ENCODE measurements around the gene CLTB. TPM values are rescaled to one million over a fixed set of nuclear protein-coding genes. Genes with fewer than 3 reads are reported as not detected.

CLTB gene
- polyA plus RNA-seq, 1 of the 3 experiments (the other 2 are of a cell fraction): 91.2 TPM

DNA sequence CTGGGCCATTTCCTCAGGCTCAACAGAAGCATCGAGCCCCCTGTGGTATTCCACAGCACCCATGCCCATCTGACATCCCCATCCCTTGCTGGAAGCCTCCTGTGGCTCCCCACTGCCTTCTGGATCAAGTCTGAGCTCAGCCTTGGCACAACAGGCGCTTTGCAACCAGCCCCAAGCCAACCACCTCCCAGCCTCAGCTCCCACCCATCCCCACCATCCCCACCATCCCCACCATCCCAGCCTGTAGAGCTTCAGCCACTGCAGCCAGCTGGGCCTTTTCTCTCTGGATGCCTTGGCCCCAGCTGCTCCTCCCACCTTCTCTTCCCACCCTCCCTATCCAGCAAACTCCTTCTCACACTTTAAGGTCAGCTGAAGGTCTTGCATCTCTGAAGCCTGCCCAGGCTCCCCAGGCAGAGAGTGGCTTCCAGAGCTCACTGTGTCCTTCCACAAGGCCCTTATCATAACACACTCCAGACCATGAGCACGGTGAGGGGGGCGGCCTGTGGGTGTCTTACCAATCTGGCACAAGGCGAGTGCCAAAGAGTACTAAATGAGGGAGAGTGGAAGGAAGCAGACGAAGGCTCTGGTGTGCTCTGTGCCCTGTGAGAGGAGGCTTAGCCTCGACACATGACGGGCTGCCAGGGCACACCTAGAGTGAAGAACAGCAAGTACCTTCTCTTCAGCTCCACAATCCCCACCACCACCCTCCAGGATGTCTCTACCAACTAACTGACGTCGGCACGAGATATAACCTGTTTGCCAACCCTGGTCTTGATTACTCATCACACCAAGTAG, 21.3 kb downstream of the CLTB start (continued):
- TF ChIP-seq EZH2phosphoT487 (IDR thresholded peaks at IDR 0.05; ENCODE audit: borderline replicate concordance, low read depth): no peak

DNA sequence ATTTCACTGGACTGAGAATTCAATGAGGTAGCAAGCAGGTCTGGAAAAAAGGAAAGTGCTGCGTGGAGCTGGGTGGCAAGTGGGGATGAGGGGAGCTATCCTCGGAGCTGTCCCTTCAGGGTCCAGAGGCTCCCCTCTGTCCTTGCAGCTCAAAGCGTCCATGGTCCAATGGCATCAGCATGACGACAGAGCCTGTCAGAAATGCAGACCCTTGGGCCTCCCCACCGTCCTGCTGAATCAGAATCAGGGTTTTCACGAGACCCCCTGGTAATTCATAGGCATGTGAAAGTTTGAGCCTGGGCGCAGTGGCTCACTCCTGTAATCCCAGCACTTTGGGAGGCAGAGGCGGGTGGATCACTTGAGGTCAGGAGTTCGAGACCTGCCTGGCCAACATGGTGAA, 22.2 kb downstream of the CLTB start:
- Histone ChIP-seq H3K4me1 (ENCODE audit: control insufficient read depth in 1 of 2, insufficient read depth in 2 of 2, low read depth in 1 of 2, low read length in 1 of 2) (peaks cover 0 to 4% of the 10 kb centered on the region in 2 experiments; a peak in 1 of 4 replicates), H3K79me2 (ENCODE audit: insufficient read depth) (peaks cover 17% of the 10 kb centered on the region), H2AFZ (ENCODE audit: low read depth) (no peak overlapping the region), H3F3A (replicated peaks; ENCODE audit: insufficient read depth) (peaks cover 6% of the 10 kb centered on the region), H3K4me3 (ENCODE audit: low read depth in 2 of 2, low read length in 1 of 2) (no peak overlapping the region), H3K4me2 (no peak overlapping the region), H3K36me3 (replicated peaks in 1 of 2; ENCODE audit: control insufficient read depth in 1 of 2, insufficient read depth in 2 of 2, low read length in 1 of 2) (peaks cover 5 to 9% of the 10 kb centered on the region in 2 experiments), H3K9ac (no peak overlapping the region), H3K9me2 (no peaks in the 10 kb centered on the region), H3K27me3 (ENCODE audit: insufficient read depth) (no peaks in the 10 kb centered on the region), H4K20me1 (ENCODE audit: insufficient read depth) (no peaks in the 10 kb centered on the region), H3K27ac (ENCODE audit: low read depth in 2 of 2, low read length in 1 of 2) (no peak overlapping the region), H3K9me3 (no peaks in the 10 kb centered on the region)
- CTCF ChIA-PET: no interaction called here
- TF ChIP-seq NFIC (IDR thresholded peaks at IDR 0.05; ENCODE audit: borderline replicate concordance) (no peak), YY1 (IDR thresholded peaks at IDR 0.05; ENCODE audit: low read depth) (no peak), EZH2phosphoT487 (IDR thresholded peaks at IDR 0.05; ENCODE audit: borderline replicate concordance, low read depth) (no peak)
- 95% methylated on average over 9 of the region's 9 CpGs for WGBS (ENCODE audit: low lambda C conversion rate)
- POLR2A ChIA-PET: no interaction called here
- no peak for DNase-seq

DNA sequence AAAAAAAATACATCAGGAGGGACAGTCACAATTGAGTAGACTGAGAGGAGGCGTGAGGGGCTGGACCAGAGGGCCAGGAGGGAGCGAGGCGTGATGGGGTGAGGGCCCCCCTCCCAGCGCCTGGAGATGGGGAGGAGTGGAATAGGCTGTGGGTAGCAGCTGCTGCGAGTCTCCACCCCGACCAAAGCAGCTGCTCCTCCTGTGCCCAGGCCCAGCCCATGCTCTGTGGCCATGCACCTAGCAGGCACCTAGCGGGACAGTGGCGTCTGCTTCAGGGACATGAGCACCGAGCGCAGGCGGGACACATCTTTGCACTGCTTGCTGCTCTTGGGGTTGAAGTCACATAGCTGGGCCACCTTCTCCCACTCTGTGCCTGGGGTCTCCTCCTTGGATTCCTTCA, 23.8 kb downstream of the CLTB start:
- Histone ChIP-seq H3K79me2 (ENCODE audit: insufficient read depth) (peaks cover 25% of the 10 kb centered on the region), H3K27me3 (ENCODE audit: insufficient read depth) (no peaks in the 10 kb centered on the region), H3F3A (replicated peaks; ENCODE audit: insufficient read depth) (peaks cover 6% of the 10 kb centered on the region), H3K27ac (ENCODE audit: low read depth in 2 of 2, low read length in 1 of 2) (no peak overlapping the region), H3K9me2 (no peaks in the 10 kb centered on the region), H3K9ac (no peak overlapping the region), H4K20me1 (ENCODE audit: insufficient read depth) (no peaks in the 10 kb centered on the region), H3K4me1 (ENCODE audit: control insufficient read depth in 1 of 2, insufficient read depth in 2 of 2, low read depth in 1 of 2, low read length in 1 of 2) (peaks cover 0 to 4% of the 10 kb centered on the region in 2 experiments; a peak in 1 of 4 replicates), H3K9me3 (no peaks in the 10 kb centered on the region), H3K4me2 (no peak overlapping the region), H3K36me3 (replicated peaks in 1 of 2; ENCODE audit: control insufficient read depth in 1 of 2, insufficient read depth in 2 of 2, low read length in 1 of 2) (peaks cover 5 to 9% of the 10 kb centered on the region in 2 experiments), H2AFZ (ENCODE audit: low read depth) (no peak overlapping the region), H3K4me3 (ENCODE audit: low read depth in 2 of 2, low read length in 1 of 2) (no peak overlapping the region)
- POLR2A ChIA-PET: interaction anchor here (1.5 kb wide), 1 partner anchor 13 kb away, joined by 6 read pairs; no protein-coding TSS in a partner anchor
- CTCF ChIA-PET: no interaction called here
- WGBS (ENCODE audit: low lambda C conversion rate): 100% methylated on average over 4 of the region's 11 CpGs
- no peak for DNase-seq
- TF ChIP-seq MXI1 (IDR thresholded peaks at IDR 0.05; ENCODE audit: low read depth, low read length) (no peak), FOSL2 (IDR thresholded peaks at IDR 0.05; ENCODE audit: borderline replicate concordance, low read depth) (no peak), NRF1 (IDR thresholded peaks at IDR 0.05; ENCODE audit: low read depth, low read length) (no peak), POLR2AphosphoS5 (IDR thresholded peaks at IDR 0.05; ENCODE audit: low read depth, low read length) (no peak)
- TF ChIP-seq, protein P1, sequence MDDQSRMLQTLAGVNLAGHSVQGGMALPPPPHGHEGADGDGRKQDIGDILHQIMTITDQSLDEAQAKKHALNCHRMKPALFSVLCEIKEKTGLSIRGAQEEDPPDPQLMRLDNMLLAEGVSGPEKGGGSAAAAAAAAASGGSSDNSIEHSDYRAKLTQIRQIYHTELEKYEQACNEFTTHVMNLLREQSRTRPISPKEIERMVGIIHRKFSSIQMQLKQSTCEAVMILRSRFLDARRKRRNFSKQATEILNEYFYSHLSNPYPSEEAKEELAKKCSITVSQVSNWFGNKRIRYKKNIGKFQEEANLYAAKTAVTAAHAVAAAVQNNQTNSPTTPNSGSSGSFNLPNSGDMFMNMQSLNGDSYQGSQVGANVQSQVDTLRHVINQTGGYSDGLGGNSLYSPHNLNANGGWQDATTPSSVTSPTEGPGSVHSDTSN (IDR thresholded peaks at IDR 0.05): no peak
